Psoas muscle (tissue), 8 donors: Measurements from ENCODE around the gene CAMKMT. TPM values are rescaled to one million over a fixed set of nuclear protein-coding genes. Genes with fewer than 3 reads are reported as not detected.

ENCODE experiments used
- ATAC-seq, 4 donors: fragments of 200-7000 bp; cut with Tn5 transposase; one replicate each; pipeline ENCODE4 v1.9.1; 2020; ENCODE audit warnings: moderate library complexity in 3 of 4, mild to moderate bottlenecking in 2 of 4
- DNase-seq, 2 donors: peaks; one replicate each; pipeline ENCODE4 v3.0.0-alpha.2; 2020
- H3K27ac ChIP-seq: fragments of 200-600 bp; one replicate; pipeline ENCODE4 v1.8.0; 2022
- H3K27me3 ChIP-seq, 3 donors: fragments of 200-600 bp in 1 of 3; one replicate each; pipeline versions ENCODE4 v1.6.1 to v1.8.0; 2013 to 2022; ENCODE audit warnings: low read length in 2 of 3, mild to moderate bottlenecking in 2 of 3, moderate library complexity in 1 of 3; ENCODE audit not compliant: insufficient read depth in 3 of 3
- H3K36me3 ChIP-seq, 2 donors: fragments of 200-600 bp in 1 of 2; one replicate each; pipeline versions ENCODE4 v1.6.1 to v1.8.0; 2013 to 2022; ENCODE audit warnings: low read depth in 1 of 2, mild to moderate bottlenecking in 1 of 2, moderate library complexity in 1 of 2; ENCODE audit not compliant: insufficient read depth in 1 of 2
- H3K4me1 ChIP-seq: fragments of 200-600 bp; one replicate; pipeline ENCODE4 v1.8.0; 2022
- H3K4me3 ChIP-seq: fragments of 200-600 bp; one replicate; pipeline ENCODE4 v1.8.0; 2022; ENCODE audit warnings: mild to moderate bottlenecking
- H3K9me3 ChIP-seq: fragments of 200-600 bp; one replicate; pipeline ENCODE4 v1.8.0; 2022
- CTCF ChIP-seq: fragments of 200-600 bp; IDR thresholded peaks from one replicate; pipeline ENCODE4 v1.8.0; 2022; ENCODE audit warnings: antibody characterized with exemption
- WGBS, 3 donors: extraction: QIAGEN DNeasy Blood & Tissue Kit; methylation state at CpG; one replicate each; pipeline versions ENCODE4 v1.1.6 to v1.1.7; 2013; 5-methylcytosine and 5-hydroxymethylcytosine counted together
- intact Hi-C, 2 donors: fragments of 100-400 bp; cut with DNase I; formaldehyde crosslinking; loops; one replicate each; pipeline versions ENCODE4 v1.11.0 to v1.14.2; 2022
- polyA plus RNA-seq, 3 donors: library from polyadenylated mRNA; stranded (reverse); fragments of 200-250 nt; gene quantifications; one replicate each; pipeline ENCODE4 v1.2.3, GENCODE V29; 2013
- total RNA-seq, 4 donors: library from RNA; stranded (reverse); fragmentation: NEBNext Ultra II Directional in 2 of 4; extraction: Animal tissue kit (Norgen Biotek cat#: 25700) in 2 of 4; gene quantifications; one replicate each; pipeline versions ENCODE4 v1.2.1 to v1.2.4, GENCODE V29; 2021 to 2023
- donor health status: healthy with polysubstance abuse.
- donor health status: DM: no; HTN: no; CAD: no; lungs with moderate emphysema.
- donor health status: Bipolar disorder and iron deficiency.
- donor health status: healthy.
- donor health status: DM: yes; HTN: yes; CAD: no.
- donor health status: DM: no; HTN: no; CAD: no.
- donor health status: DM: no; HTN: no; CAD: no.
- donor health status: DM: yes; HTN: yes; CAD: no.

The CAMKMT gene
- total and polyA plus RNA-seq, 7 donors = 2.8 to 7.3 (median 4.5) TPM

- ATAC-seq (no peak), DNase-seq (no peak)
- Histone ChIP-seq H3K4me3 (no peak overlapping the region), H3K27ac (no peak overlapping the region), H3K9me3 (no peaks in the 10 kb centered on the region), H3K36me3 (no peaks in the 10 kb centered on the region), H3K4me1 (no peaks in the 10 kb centered on the region), H3K27me3 (no peaks in the 10 kb centered on the region)
- intact Hi-C loops = no loop called here
- no peak for TF ChIP-seq CTCF
- 83 to 87% (median 84%) methylated on average over 6 of the region's 6 CpGs for WGBS, 3 donors
Measured at GRCh38 chr2:44448860-44449527, 87.2 kb downstream of the CAMKMT start.

- Histone ChIP-seq H3K36me3 (no peaks in the 10 kb centered on the region), H3K27ac (no peak overlapping the region), H3K9me3 (no peaks in the 10 kb centered on the region), H3K4me3 (no peak overlapping the region), H3K4me1 (no peaks in the 10 kb centered on the region), H3K27me3 (no peaks in the 10 kb centered on the region)
- no peak for ATAC-seq
- no peak for TF ChIP-seq CTCF
- DNase-seq = no peak
- WGBS, 3 donors = 90 to 96% (median 90%) methylated on average over 3 of the region's 3 CpGs
- intact Hi-C loops = no loop called here
Measured at GRCh38 chr2:44450082-44450481, 88.3 kb downstream of the CAMKMT start.

DNA sequence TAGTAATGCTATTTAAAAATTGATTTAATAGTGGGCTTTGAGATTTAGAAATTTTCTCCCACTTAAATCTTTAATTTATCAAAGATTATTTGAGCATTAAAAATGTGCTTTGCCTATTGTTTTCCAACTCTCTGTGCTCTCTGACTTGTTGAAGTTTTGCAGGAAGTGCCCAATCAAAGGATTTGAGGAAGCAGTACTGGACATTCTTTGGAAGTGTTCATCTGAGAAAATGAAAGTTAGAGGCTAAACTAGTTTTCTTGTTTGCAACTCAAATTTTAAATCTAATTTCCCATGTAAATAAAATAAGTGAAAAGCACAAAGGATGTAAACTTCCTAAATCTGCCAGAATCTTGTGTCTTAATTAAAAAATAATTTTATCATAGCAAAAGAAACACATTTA, 89.1 kb downstream of the CAMKMT start:
- H3K4me1 ChIP-seq = peaks cover 7% of the 10 kb centered on the region
- H3K27ac ChIP-seq = no peak overlapping the region
- TF ChIP-seq CTCF = no peak
- ATAC-seq (no peak), DNase-seq (no peak)
- no peaks in the 10 kb centered on the region for H3K9me3 ChIP-seq
- no peaks in the 10 kb centered on the region for H3K27me3 ChIP-seq
- H3K4me3 ChIP-seq = no peak overlapping the region
- intact Hi-C loops = no loop called here
- no peaks in the 10 kb centered on the region for H3K36me3 ChIP-seq

DNA sequence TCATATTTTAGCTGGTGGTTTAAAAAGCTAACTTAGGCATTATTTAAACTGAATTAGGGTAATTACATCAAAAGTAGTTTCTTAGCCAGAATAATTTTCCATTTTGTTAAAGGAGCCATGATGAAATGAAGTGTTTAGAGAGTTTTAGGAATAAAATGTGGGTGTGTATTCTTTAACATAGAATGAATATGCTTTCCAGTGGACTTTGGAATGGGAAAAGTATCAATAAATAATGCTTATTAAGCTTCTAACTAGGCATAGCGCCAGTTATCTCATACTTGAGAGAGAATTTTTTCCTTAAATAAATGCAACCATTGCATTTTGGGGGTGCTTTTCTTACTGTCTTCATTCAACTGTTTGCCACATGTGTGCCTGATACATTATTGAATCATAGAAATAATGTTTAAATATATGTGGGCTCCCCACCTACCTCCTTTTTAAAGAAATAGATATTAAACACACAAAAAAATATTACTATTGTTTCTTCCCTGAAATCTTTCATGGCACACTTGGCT, 90.4 kb downstream of the CAMKMT start:
- peaks cover 9% of the 10 kb centered on the region for H3K4me1 ChIP-seq
- H3K9me3 ChIP-seq = no peaks in the 10 kb centered on the region
- DNase-seq (no peak), ATAC-seq (no peak)
- no peak overlapping the region for H3K27ac ChIP-seq
- no peak overlapping the region for H3K4me3 ChIP-seq
- TF ChIP-seq CTCF = no peak
- 99 to 100% (median 100%) methylated on average over 1 of the region's 1 CpG for WGBS, 3 donors
- no peaks in the 10 kb centered on the region for H3K27me3 ChIP-seq
- intact Hi-C loops = no loop called here
- H3K36me3 ChIP-seq = no peaks in the 10 kb centered on the region

- no peak for TF ChIP-seq CTCF
- WGBS, 3 donors = 97 to 99% (median 98%) methylated on average over 1 of the region's 1 CpG
Measured at GRCh38 chr2:44453259-44453658, 91.5 kb downstream of the CAMKMT start.

More at GRCh38 chr2:44453259-44453658, 91.5 kb downstream of the CAMKMT start:
- Histone ChIP-seq H3K9me3 (no peaks in the 10 kb centered on the region), H3K36me3 (no peaks in the 10 kb centered on the region), H3K27ac (no peak overlapping the region), H3K4me1 (peaks cover 9% of the 10 kb centered on the region), H3K27me3 (no peaks in the 10 kb centered on the region), H3K4me3 (no peak overlapping the region)
- ATAC-seq (no peak), DNase-seq (no peak)
- intact Hi-C loops = no loop called here
